ENCODE measurements around the gene GTPBP10. TPM values are rescaled to one million over a fixed set of nuclear protein-coding genes. Genes with fewer than 3 reads are reported as not detected.
A peak's percentile ranks its signal among the peaks of the same experiment; 100 is the strongest.
"Not testable (repeated sequence)": the region's sequence is repeated elsewhere in the genome, so short reads cannot be mapped to it uniquely, and the experiment has no call there.

The GTPBP10 gene
- polyA plus RNA-seq (ENCODE audit: insufficient read length in 4 of 4) = 10 to 100 TPM; 21.0 to 30.3 (median 27.7) TPM

GRCh38 chr7:90346336-90347125, at the start of gene GTPBP10:
Gene GTPBP10 (plus strand): TSS chr7:90346716. CDS start chr7:90346742, 26 bp downstream.
- peak; percentile 89 to 93 (median 90) for DNase-seq (ENCODE audit: low read depth in 4 of 4, low spot score in 3 of 4)

- DNase-seq (ENCODE audit: low read depth in 4 of 4, low spot score in 3 of 4) = no peak
Measured at GRCh38 chr7:90298145-90299038, 48.1 kb upstream of the GTPBP10 start.

- DNase-seq (ENCODE audit: low read depth in 4 of 4, low spot score in 3 of 4) = no peak
Measured at GRCh38 chr7:90303241-90303640, 43.3 kb upstream of the GTPBP10 start.

GRCh38 chr7:90309872-90310271, 36.6 kb upstream of the GTPBP10 start:
- DNase-seq (ENCODE audit: low read depth in 4 of 4, low spot score in 3 of 4) = no peak

GRCh38 chr7:90311175-90311574, 35.3 kb upstream of the GTPBP10 start:
- DNase-seq (ENCODE audit: low read depth in 4 of 4, low spot score in 3 of 4) = no peak

- no peak for DNase-seq (ENCODE audit: low read depth in 4 of 4, low spot score in 3 of 4)
Measured at GRCh38 chr7:90312745-90313144, 33.8 kb upstream of the GTPBP10 start.

GRCh38 chr7:90313907-90314306, 32.6 kb upstream of the GTPBP10 start:
- no peak for DNase-seq (ENCODE audit: low read depth in 4 of 4, low spot score in 3 of 4)

GRCh38 chr7:90320014-90320413, 26.5 kb upstream of the GTPBP10 start:
- DNase-seq (ENCODE audit: low read depth in 4 of 4, low spot score in 3 of 4) = no peak

- no peak for DNase-seq (ENCODE audit: low read depth in 4 of 4, low spot score in 3 of 4)
Measured at GRCh38 chr7:90320418-90320800, 26.1 kb upstream of the GTPBP10 start.

GRCh38 chr7:90320801-90321494, 25.6 kb upstream of the GTPBP10 start, which contains the start of gene FAM237B:
Gene FAM237B (minus strand): TSS chr7:90321304. CDS start chr7:90319748, 1,556 bp downstream.
- DNase-seq (ENCODE audit: low read depth in 4 of 4, low spot score in 3 of 4) = no peak

GRCh38 chr7:90322837-90323236, 23.7 kb upstream of the GTPBP10 start:
- DNase-seq (ENCODE audit: low read depth in 4 of 4, low spot score in 3 of 4) = no peak

- DNase-seq (ENCODE audit: low read depth in 4 of 4, low spot score in 3 of 4) = no peak
Measured at GRCh38 chr7:90326500-90326899, 20.0 kb upstream of the GTPBP10 start.

- DNase-seq (ENCODE audit: low read depth in 4 of 4, low spot score in 3 of 4) = no peak
Measured at GRCh38 chr7:90334193-90334843, 12.2 kb upstream of the GTPBP10 start.

- not testable (repeated sequence) for DNase-seq (ENCODE audit: low read depth in 4 of 4, low spot score in 3 of 4)
Measured at GRCh38 chr7:90334926-90335325, 11.6 kb upstream of the GTPBP10 start.

GRCh38 chr7:90337106-90337505, 9.4 kb upstream of the GTPBP10 start:
- DNase-seq (ENCODE audit: low read depth in 4 of 4, low spot score in 3 of 4) = no peak

- DNase-seq (ENCODE audit: low read depth in 4 of 4, low spot score in 3 of 4) = no peak
Measured at GRCh38 chr7:90345016-90345415, 1.5 kb upstream of the GTPBP10 start.

GRCh38 chr7:90345595-90346335, 751 bp upstream of the GTPBP10 start:
- peak in 3 of 4 donors; percentile 24 to 44 (median 27) for DNase-seq (ENCODE audit: low read depth in 4 of 4, low spot score in 3 of 4)

GRCh38 chr7:90347759-90348158, 1.2 kb downstream of the GTPBP10 start:
- no peak for DNase-seq (ENCODE audit: low read depth in 4 of 4, low spot score in 3 of 4)

GRCh38 chr7:90349305-90349704, 2.8 kb downstream of the GTPBP10 start:
- no peak for DNase-seq (ENCODE audit: low read depth in 4 of 4, low spot score in 3 of 4)

GRCh38 chr7:90350032-90350431, 3.5 kb downstream of the GTPBP10 start:
- DNase-seq (ENCODE audit: low read depth in 4 of 4, low spot score in 3 of 4) = not testable (repeated sequence)

Measured in left renal pelvis (tissue), 4 donors.